Measurements from ENCODE around the gene MRPL43. TPM values are rescaled to one million over a fixed set of nuclear protein-coding genes. Genes with fewer than 3 reads are reported as not detected.

MRPL43 gene
- total RNA-seq, 2 donors from 2014 or later, result 42.4 to 53.3 TPM

GRCh38 chr10:101022967-101023705, 35.8 kb upstream of the MRPL43 start:
- no peak for DNase-seq (ENCODE audit: low spot score in 2 of 2)

GRCh38 chr10:101021692-101022251, 34.5 kb upstream of the MRPL43 start:
- H3K36me3 Mint-ChIP-seq, result no peaks in the 10 kb centered on the region
- no peak for DNase-seq (ENCODE audit: low spot score in 2 of 2)
- H3K9me3 Mint-ChIP-seq, result no peaks in the 10 kb centered on the region
- no peak overlapping the region for H3K27ac Mint-ChIP-seq
- ATAC-seq, result no peak

More at GRCh38 chr10:101022967-101023705, 35.8 kb upstream of the MRPL43 start:
- H3K9me3 Mint-ChIP-seq, result no peaks in the 10 kb centered on the region
- no peak for ATAC-seq
- no peaks in the 10 kb centered on the region for H3K36me3 Mint-ChIP-seq
- peak overlapping the region in 1 of 2 donors; percentile 50 for H3K27ac Mint-ChIP-seq

- ATAC-seq (no peak), DNase-seq (ENCODE audit: low spot score in 2 of 2) (no peak)
- H3K36me3 Mint-ChIP-seq, result no peaks in the 10 kb centered on the region
- no peaks in the 10 kb centered on the region for H3K9me3 Mint-ChIP-seq
- H3K27ac Mint-ChIP-seq, result no peak overlapping the region
Measured at GRCh38 chr10:101021239-101021638, 33.9 kb upstream of the MRPL43 start.

- ATAC-seq, result no peak
- H3K27ac Mint-ChIP-seq, result no peak overlapping the region
Measured at GRCh38 chr10:101020427-101021075, 33.3 kb upstream of the MRPL43 start.

GRCh38 chr10:101019440-101019703, 32.1 kb upstream of the MRPL43 start:
- H3K9me3 Mint-ChIP-seq, result no peaks in the 10 kb centered on the region

More at GRCh38 chr10:101020427-101021075, 33.3 kb upstream of the MRPL43 start:
- Mint-ChIP-seq H3K9me3 (no peaks in the 10 kb centered on the region), H3K36me3 (no peaks in the 10 kb centered on the region)
- DNase-seq (ENCODE audit: low spot score in 2 of 2), result no peak

GRCh38 chr10:101018600-101019439, 31.5 kb upstream of the MRPL43 start:
- DNase-seq (ENCODE audit: low spot score in 2 of 2) (peak; percentile 71 to 93), ATAC-seq (peak; percentile 81 to 82)
- H3K36me3 Mint-ChIP-seq, result no peaks in the 10 kb centered on the region
- no peak overlapping the region for H3K27ac Mint-ChIP-seq
- no peaks in the 10 kb centered on the region for H3K9me3 Mint-ChIP-seq

More at GRCh38 chr10:101019440-101019703, 32.1 kb upstream of the MRPL43 start:
- ATAC-seq (no peak), DNase-seq (ENCODE audit: low spot score in 2 of 2) (no peak)
- H3K36me3 Mint-ChIP-seq, result no peaks in the 10 kb centered on the region
- H3K27ac Mint-ChIP-seq, result no peak overlapping the region

GRCh38 chr10:101018118-101018599, 30.9 kb upstream of the MRPL43 start:
- ATAC-seq, result no peak
- Mint-ChIP-seq H3K36me3 (no peaks in the 10 kb centered on the region), H3K9me3 (no peaks in the 10 kb centered on the region), H3K27ac (no peak overlapping the region)
- no peak for DNase-seq (ENCODE audit: low spot score in 2 of 2)

- DNase-seq (ENCODE audit: low spot score in 2 of 2) (no peak), ATAC-seq (no peak)
- no peaks in the 10 kb centered on the region for H3K36me3 Mint-ChIP-seq
- no peaks in the 10 kb centered on the region for H3K9me3 Mint-ChIP-seq
- no peak overlapping the region for H3K27ac Mint-ChIP-seq
Measured at GRCh38 chr10:101016814-101017213, 29.5 kb upstream of the MRPL43 start.

GRCh38 chr10:101015582-101015973, 28.3 kb upstream of the MRPL43 start:
- Mint-ChIP-seq H3K9me3 (no peaks in the 10 kb centered on the region), H3K36me3 (no peaks in the 10 kb centered on the region)
- no peak for DNase-seq (ENCODE audit: low spot score in 2 of 2)

GRCh38 chr10:101014966-101015581, 27.8 kb upstream of the MRPL43 start:
- Mint-ChIP-seq H3K27ac (no peak overlapping the region), H3K9me3 (no peaks in the 10 kb centered on the region), H3K36me3 (no peaks in the 10 kb centered on the region)
- DNase-seq (ENCODE audit: low spot score in 2 of 2) (peak in 1 of 2 donors; percentile 28), ATAC-seq (peak in 1 of 2 donors; percentile 46)

More at GRCh38 chr10:101015582-101015973, 28.3 kb upstream of the MRPL43 start:
- no peak for ATAC-seq
- no peak overlapping the region for H3K27ac Mint-ChIP-seq

GRCh38 chr10:101014230-101014884, 27.1 kb upstream of the MRPL43 start:
- peak overlapping the region in 1 of 2 donors; percentile 41 for H3K27ac Mint-ChIP-seq
- H3K36me3 Mint-ChIP-seq, result no peaks in the 10 kb centered on the region
- peak; percentile 33 to 40 for ATAC-seq
- peak; percentile 71 to 90 for DNase-seq (ENCODE audit: low spot score in 2 of 2)
- no peaks in the 10 kb centered on the region for H3K9me3 Mint-ChIP-seq

- ATAC-seq (no peak), DNase-seq (ENCODE audit: low spot score in 2 of 2) (no peak)
- Mint-ChIP-seq H3K27ac (peak overlapping the region; percentile 33 to 57), H3K9me3 (no peaks in the 10 kb centered on the region), H3K36me3 (no peaks in the 10 kb centered on the region)
Measured at GRCh38 chr10:101013365-101013825, 26.1 kb upstream of the MRPL43 start.

- Mint-ChIP-seq H3K27ac (peak overlapping the region; percentile 33 to 57), H3K9me3 (no peaks in the 10 kb centered on the region), H3K36me3 (no peaks in the 10 kb centered on the region)
- ATAC-seq, result peak; percentile 85 to 90
- peak; percentile 76 to 83 for DNase-seq (ENCODE audit: low spot score in 2 of 2)
Measured at GRCh38 chr10:101012525-101013364, 25.4 kb upstream of the MRPL43 start.

- DNase-seq (ENCODE audit: low spot score in 2 of 2) (no peak), ATAC-seq (no peak)
- Mint-ChIP-seq H3K9me3 (no peaks in the 10 kb centered on the region), H3K27ac (no peak overlapping the region), H3K36me3 (no peaks in the 10 kb centered on the region)
Measured at GRCh38 chr10:101011517-101012423, 24.5 kb upstream of the MRPL43 start.

Measured in activated naive CD4-positive, alpha-beta T cell treated with anti-CD3 and anti-CD28 coated beads, Interleukin-2, amount 50 U/mL, for 72 hours (primary cell).